CD4-positive, alpha-beta T cell treated with Interleukin-17A for 4 hours (primary cell): ENCODE measurements around the gene ERBIN.
"Not testable (repeated sequence)": the region's sequence is repeated elsewhere in the genome, so short reads cannot be mapped to it uniquely, and the experiment has no call there.

ENCODE experiments used
- DNase-seq: peaks from one replicate; pipeline ENCODE4 v3.0.0-alpha.2; 2020; ENCODE audit warnings: mixed read lengths

Gene ERBIN

GRCh38 chr5:65926276-65926783, at the start of gene ERBIN:
Gene ERBIN, plus strand, starts transcription at chr5:65926575. Its CDS starts 66,144 bp downstream, at chr5:65992719.
- DNase-seq: peak; percentile 76

GRCh38 chr5:65876970-65877369, 49.4 kb upstream of the ERBIN start:
- DNase-seq: no peak

GRCh38 chr5:65879668-65880256, 46.6 kb upstream of the ERBIN start:
- peak; percentile 20 for DNase-seq

DNA sequence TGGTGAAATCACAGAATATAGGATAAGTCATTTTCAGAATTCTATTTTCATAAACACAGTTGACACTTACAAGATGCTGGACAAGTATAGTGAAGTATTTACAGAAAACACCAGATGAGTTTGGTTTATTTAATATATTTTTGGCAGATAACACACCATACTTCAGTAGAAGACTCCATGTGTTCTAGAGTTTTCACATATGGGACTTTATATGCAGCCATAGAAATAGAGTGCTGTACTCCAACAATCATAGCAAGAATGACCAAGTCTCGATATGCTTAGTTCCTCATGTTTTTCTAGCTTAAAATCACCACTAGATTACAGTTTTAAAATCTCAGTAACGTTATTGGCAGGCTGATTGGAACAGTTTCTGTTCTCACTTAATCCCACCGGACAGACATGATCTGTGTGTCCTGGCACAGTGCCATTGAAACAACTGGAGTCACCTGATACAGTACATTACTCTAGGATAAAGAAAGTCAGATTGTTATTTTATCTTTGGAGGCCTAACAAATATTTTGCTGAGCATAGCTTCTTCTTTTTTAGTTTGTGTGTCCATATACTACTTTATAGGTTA, 45.8 kb upstream of the ERBIN start:
- DNase-seq: no peak

- no peak for DNase-seq
These were observed 44.1 kb upstream of the ERBIN start for GRCh38 chr5:65882278-65882677.

DNA sequence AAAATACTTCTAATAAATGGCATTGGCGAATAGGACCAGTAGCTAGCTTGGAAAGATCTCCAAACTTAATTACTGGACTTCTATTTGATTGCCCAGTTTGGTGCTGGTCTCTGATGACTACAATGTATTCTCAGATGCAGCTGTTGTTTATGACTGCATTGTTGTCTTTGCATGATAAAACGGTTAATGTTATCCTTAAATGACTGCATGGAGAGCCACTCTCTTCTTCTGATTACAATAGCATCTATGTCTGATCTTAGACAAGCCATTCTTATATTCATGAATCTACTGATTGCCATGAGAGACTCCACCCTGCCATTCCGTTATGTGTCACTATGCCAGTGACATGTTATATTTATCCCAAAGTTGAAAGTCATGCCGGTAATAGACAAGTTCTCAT, 42.9 kb upstream of the ERBIN start:
- no peak for DNase-seq

DNA sequence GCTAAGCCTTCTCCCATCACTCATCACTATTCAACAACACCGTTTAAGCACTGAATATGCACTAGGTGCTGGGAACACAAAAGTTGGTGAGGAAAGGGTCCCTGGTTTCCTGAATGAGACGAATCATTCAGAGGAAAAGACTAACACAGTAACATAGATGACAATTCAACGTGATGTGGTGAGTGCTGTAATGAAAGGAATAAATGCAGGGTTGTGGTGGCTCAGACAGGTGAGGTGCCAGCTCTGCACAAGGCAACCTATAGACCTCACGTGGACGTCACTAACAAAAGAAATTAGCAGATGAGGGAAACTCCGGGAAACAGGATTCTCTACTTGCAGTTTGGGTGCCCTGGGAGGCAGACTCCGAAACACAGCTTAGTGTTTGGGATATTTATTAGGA, 40.0 kb upstream of the ERBIN start:
- DNase-seq: no peak

GRCh38 chr5:65892024-65892423, 34.4 kb upstream of the ERBIN start:
- DNase-seq: not testable (repeated sequence)

DNA sequence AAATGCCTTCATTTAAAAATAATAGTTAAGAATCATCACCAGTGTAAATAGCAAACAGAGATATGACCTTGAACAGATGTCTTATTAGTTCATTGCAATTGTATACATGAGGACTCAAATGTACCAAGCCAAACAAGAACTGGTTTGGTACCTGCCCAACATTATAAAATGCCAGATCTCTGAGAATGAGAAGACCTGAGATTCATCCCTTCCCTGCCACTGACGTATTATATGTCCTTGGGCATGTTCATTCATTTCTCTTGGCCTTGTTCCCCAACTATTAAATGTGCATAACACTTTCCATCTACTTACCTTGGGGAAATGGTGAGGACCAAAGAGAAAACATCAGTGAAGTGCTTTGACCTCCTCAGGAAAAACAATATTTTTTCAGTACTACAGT, 33.6 kb upstream of the ERBIN start:
- no peak for DNase-seq

- DNase-seq: no peak
These were observed 32.5 kb upstream of the ERBIN start for GRCh38 chr5:65893749-65894430.

GRCh38 chr5:65895891-65896290, 30.5 kb upstream of the ERBIN start:
- DNase-seq: no peak

- no peak for DNase-seq
These were observed 25.6 kb upstream of the ERBIN start for GRCh38 chr5:65900746-65901145.

DNA sequence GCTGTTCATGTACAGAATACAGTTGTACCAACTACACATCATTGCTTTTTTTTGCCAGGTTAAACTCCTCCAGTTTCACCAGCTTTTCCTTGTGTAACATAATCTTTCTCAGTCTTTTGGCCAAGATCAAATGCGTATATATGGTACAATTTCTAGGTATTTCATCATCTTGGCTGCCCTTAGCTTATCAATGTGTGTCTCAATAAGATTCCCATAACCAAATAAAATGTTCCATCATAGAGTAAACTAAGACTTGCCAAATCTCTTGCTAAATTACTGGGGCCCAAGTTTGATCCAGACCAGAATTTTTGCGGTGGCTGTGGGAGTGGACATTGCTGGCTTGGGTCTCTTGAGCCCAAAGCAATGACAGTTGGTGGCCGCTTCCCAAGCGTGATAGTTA, 24.3 kb upstream of the ERBIN start:
- DNase-seq: no peak

GRCh38 chr5:65903581-65903980, 22.8 kb upstream of the ERBIN start:
- DNase-seq: no peak

DNA sequence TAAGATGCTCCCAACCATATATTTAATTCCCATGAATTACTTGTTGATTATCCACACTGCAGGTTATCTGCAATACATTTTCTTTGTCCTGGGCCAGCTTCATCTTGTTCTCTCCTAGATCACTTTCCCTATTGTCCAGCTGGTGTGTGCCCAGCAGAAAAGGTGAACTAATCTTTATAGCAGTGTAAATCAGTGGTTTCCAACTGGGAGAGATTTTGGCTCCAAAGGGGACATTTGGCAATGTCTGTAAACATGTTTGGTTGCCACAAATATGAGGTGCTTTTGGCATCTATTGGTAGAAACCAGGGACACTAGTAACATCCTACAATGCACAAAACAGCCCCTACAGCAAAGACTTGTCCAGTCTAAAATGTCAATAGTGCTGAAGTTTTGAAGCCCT, 20.1 kb upstream of the ERBIN start:
- no peak for DNase-seq

DNA sequence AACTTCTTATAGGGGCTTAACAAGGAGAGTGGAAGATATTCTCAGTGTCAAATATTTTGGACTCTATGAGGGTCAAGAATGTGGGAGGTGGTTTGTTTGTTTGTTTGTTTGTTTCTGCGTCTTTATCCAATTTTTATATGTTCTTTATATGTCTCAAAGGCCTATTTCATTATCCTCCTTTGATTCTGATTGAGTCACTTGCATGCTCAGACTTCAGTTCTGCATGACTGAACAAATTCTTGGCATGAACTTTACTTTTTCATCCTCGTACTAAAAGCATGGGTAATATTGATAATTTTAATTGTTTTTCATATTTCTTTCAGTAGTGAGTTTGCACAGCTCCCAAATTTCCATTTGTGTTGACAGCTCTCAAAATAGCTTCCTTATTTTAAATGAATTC, 19.2 kb upstream of the ERBIN start:
- no peak for DNase-seq

GRCh38 chr5:65910711-65911110, 15.7 kb upstream of the ERBIN start:
- DNase-seq: no peak

- no peak for DNase-seq
These were observed 14.1 kb upstream of the ERBIN start for GRCh38 chr5:65912311-65912710.

DNA sequence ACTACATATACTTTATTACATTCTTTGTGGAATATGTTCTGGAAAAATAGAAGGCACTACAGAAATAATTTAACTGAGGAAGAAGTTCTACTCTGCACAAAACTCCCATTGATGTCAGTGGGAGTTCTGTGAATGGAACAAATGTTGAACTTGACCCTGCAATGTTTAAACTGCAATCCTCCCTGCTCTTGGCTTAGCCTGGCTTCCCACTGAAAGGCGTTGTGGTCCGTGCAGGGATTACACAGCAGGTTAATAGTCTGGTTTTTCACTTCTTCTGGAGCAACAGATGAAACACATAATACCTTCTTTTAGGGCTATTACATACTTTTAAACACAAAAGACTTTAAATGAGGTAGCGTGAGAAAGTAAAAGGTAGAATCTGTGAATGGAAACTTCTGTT, 12.9 kb upstream of the ERBIN start:
- no peak for DNase-seq

DNA sequence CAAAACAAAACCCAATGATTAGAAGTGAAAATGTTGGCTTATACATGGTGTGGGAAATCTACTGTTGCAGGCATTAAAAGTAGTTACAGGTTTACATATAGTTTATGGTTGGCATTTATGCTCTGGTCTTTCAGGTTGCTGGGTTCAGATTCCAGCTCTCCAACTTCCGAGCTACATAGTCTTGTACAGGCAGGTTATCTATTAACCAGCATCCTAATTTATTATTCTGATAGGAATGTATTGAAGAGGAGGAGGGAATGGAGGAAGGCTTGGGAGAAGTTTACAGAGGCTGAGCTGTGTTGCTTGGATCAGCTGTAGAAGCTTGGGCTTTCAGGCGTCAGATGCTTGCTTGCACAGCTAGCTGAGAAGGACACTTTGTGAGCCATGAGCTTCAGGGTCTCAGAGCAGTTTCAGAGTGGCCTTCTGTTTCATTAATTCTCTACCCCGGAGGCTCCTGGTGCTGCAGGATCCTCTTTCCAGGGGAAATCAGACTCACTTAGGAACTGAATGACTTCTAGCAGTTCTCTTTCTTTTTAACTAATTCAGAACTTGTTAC, 11.7 kb upstream of the ERBIN start:
- DNase-seq: no peak

GRCh38 chr5:65915661-65916060, 10.7 kb upstream of the ERBIN start:
- not testable (repeated sequence) for DNase-seq

GRCh38 chr5:65916066-65916465, 10.3 kb upstream of the ERBIN start:
- DNase-seq: no peak

DNA sequence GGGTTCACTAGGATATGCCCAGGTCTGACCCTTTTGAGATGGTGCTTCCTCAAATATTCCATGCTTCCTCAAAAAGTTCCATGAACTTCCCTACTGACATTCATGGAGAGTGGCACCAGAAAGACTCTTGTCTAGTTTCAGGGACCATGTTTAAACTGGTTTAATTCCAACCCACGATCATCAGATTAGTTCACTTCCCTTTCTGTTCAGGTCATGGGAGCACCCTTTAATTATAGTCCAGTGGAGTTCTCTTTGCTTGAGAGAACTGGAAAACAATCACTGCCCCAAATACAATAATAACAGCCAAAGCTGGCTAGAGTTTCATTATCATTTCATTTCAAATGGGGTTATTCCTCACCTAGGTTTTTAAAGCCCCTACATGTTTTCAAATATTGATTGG, 9.7 kb upstream of the ERBIN start:
- DNase-seq: no peak

DNA sequence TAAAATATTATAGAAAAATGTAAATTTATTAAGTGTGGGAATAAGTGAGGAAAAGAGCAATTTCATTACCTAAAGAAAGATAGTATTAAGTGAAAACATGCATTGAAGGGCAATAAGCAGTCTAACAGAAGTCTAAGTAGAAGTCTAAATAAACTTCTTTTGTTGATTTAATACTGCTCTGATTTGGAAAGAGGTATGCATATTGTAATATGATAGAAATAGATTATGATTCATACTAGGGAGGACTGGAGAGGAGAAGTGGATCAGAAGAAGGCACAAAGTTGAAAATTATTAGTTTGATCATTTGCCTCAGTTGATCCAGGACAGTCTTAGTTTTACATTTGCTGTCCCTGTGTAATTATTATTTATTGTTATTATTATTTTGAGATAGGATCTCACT, 6.6 kb upstream of the ERBIN start:
- DNase-seq: no peak
